Measurements from ENCODE around the gene UCKL1.

UCKL1 gene

DNA sequence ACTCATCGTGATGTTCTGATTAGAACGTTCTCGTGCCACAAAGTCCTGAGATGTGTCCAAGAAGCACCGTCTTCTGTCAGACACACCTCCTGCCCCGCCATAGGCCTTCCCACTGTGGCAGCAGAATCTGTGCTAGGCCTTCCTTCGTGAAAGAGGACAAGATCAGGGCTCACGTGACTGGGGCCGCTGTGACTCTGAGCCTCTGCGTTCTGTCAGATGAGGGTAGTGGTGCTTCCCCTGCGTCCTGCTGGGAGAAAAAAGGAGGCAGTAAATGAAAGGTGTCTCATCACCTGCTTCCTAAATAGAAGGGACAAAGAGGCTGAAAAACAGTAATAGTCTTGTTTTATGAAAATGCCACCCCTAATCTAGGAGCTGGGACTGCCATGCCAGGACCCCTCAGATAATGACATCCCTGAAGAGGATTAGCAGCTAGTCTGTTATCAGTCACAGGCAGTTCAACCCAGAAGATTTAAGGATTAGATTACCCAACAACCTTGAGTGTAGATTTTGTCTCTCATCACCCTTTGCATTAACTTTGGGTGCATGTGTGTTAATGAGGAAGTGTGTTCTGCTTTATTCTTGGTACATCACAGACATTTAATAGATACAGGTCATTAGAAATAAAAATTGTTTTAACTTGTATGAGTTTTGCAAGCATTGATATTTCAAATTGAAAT, 57.2 kb downstream of the UCKL1 start:
- Histone ChIP-seq H3K4me1 (ENCODE audit: control insufficient read depth in 2 of 2, insufficient read depth in 2 of 2, low read length in 2 of 2) (peaks cover 16 to 25% of the 10 kb centered on the region in 2 donors), H3K27me3 (ENCODE audit: control insufficient read depth in 2 of 2, insufficient read depth in 2 of 2, low read length in 2 of 2) (no peaks in the 10 kb centered on the region), H3K27ac (ENCODE audit: low read depth in 2 of 2, low read length in 2 of 2) (no peak overlapping the region), H3K9ac (ENCODE audit: low read depth in 1 of 2, low read length in 2 of 2) (no peak overlapping the region), H3K4me3 (ENCODE audit: low read length in 2 of 2) (no peak overlapping the region), H3K9me3 (ENCODE audit: control insufficient read depth in 2 of 2, low read length in 2 of 2) (no peaks in the 10 kb centered on the region), H3K36me3 (ENCODE audit: control insufficient read depth in 2 of 2, insufficient read depth in 2 of 2, low read length in 2 of 2) (peaks cover 0 to 12% of the 10 kb centered on the region in 2 donors)

DNA sequence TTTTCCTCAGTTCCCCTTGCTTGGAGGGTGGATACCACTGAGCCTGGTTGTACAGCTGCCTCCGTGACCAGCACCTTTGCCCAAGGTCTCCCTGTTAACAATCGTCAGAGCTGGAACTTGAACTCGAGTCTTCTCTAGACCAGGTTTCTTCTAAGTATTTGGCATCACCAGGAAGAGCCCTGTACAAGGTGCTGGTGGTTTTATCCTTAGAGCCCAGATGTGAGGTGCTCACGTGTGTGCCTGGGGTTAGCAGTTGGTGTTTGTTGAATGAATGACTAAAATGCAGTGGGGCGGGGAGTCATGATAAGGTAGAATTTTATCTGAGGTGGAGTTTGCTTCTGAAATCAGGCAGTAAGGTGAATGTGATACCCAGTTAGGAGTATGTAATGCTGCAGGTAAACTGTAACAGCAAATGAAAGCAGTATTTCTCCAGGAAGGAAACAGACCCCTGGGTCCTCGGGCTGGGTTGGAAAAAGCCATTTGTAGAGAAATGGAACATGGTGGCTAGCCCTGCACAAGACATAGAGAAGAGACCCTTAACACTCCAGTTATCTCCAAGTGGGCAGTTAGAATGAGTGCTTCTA, 58.1 kb downstream of the UCKL1 start:
- Histone ChIP-seq H3K4me1 (ENCODE audit: control insufficient read depth in 2 of 2, insufficient read depth in 2 of 2, low read length in 2 of 2) (peaks cover 15 to 21% of the 10 kb centered on the region in 2 donors), H3K27me3 (ENCODE audit: control insufficient read depth in 2 of 2, insufficient read depth in 2 of 2, low read length in 2 of 2) (no peaks in the 10 kb centered on the region), H3K9ac (ENCODE audit: low read depth in 1 of 2, low read length in 2 of 2) (no peak overlapping the region), H3K27ac (ENCODE audit: low read depth in 2 of 2, low read length in 2 of 2) (no peak overlapping the region), H3K36me3 (ENCODE audit: control insufficient read depth in 2 of 2, insufficient read depth in 2 of 2, low read length in 2 of 2) (peaks cover 0 to 12% of the 10 kb centered on the region in 2 donors), H3K4me3 (ENCODE audit: low read length in 2 of 2) (no peak overlapping the region), H3K9me3 (ENCODE audit: control insufficient read depth in 2 of 2, low read length in 2 of 2) (no peaks in the 10 kb centered on the region)

DNA sequence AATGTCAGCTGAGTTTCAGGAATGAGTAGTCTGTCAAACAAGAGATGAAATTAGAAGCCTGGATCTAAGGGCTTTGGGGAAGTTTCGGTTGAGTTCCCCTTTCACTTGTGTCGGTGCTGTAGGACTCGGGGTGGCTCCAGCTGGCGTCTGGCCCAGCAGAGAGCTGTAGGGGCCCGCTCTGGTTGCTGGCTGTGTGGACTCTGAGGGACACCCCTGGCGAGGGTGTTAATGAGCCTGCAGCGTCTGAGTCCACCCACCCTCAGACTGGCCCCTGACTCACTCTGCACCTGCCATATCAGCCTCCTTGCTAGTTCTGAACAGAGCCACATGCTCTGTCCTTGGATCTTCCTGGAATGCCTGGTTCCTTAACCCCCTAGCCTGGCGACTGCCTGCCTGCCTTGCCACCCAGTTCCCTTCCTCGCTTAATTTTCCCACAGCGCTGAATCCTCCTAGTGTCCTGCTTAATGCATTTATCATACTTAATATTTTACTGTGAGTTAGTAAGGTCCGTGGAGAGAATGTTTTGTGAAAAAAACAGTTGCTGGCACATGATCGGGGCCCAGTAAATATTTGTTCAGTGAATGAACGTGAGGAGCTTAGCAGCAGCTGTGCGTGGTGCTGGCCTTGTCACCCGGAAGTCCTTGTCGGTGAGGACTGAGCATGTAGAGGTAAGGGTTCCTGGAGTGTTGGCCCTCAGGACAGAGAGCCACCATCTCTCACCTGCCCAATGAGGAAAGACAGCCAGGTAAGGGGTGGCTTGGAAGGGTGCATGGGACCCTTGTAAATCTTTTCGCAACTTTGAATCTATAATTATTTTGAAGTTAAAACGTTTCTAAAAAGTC, 59.7 kb downstream of the UCKL1 start:
- H3K4me3 ChIP-seq (ENCODE audit: low read length in 2 of 2) = peak overlapping the region; percentile 63 to 87
- H3K27ac ChIP-seq (ENCODE audit: low read depth in 2 of 2, low read length in 2 of 2) = peak overlapping the region; percentile 83 to 85
- no peaks in the 10 kb centered on the region for H3K27me3 ChIP-seq (ENCODE audit: control insufficient read depth in 2 of 2, insufficient read depth in 2 of 2, low read length in 2 of 2)
- H3K36me3 ChIP-seq (ENCODE audit: control insufficient read depth in 2 of 2, insufficient read depth in 2 of 2, low read length in 2 of 2) = peaks cover 4 to 15% of the 10 kb centered on the region in 2 donors
- H3K9me3 ChIP-seq (ENCODE audit: control insufficient read depth in 2 of 2, low read length in 2 of 2) = no peaks in the 10 kb centered on the region
- peak overlapping the region; percentile 71 to 79 for H3K9ac ChIP-seq (ENCODE audit: low read depth in 1 of 2, low read length in 2 of 2)
- H3K4me1 ChIP-seq (ENCODE audit: control insufficient read depth in 2 of 2, insufficient read depth in 2 of 2, low read length in 2 of 2) = peaks cover 13 to 19% of the 10 kb centered on the region in 2 donors

DNA sequence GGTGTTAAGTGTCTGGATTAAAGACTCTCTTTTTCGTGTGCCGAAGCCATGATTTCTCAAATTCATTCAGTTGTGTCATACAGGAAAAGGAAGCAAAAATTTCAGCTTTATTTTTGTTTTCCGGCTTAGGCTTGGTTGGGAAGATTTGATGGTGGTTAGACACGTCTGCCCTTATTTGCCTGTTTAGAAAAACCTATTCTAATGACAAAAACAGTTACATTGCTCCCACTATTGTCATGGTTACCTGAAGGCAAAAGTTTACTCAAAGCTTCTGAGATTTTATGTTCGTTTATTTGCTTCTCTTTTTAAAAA, 60.3 kb downstream of the UCKL1 start:
- H3K36me3 ChIP-seq (ENCODE audit: control insufficient read depth in 2 of 2, insufficient read depth in 2 of 2, low read length in 2 of 2) = peaks cover 9 to 20% of the 10 kb centered on the region in 2 donors
- no peaks in the 10 kb centered on the region for H3K27me3 ChIP-seq (ENCODE audit: control insufficient read depth in 2 of 2, insufficient read depth in 2 of 2, low read length in 2 of 2)
- H3K4me3 ChIP-seq (ENCODE audit: low read length in 2 of 2) = peak overlapping the region; percentile 63 to 87
- peak overlapping the region; percentile 71 to 79 for H3K9ac ChIP-seq (ENCODE audit: low read depth in 1 of 2, low read length in 2 of 2)
- H3K27ac ChIP-seq (ENCODE audit: low read depth in 2 of 2, low read length in 2 of 2) = peak overlapping the region; percentile 83 to 85
- no peaks in the 10 kb centered on the region for H3K9me3 ChIP-seq (ENCODE audit: control insufficient read depth in 2 of 2, low read length in 2 of 2)
- H3K4me1 ChIP-seq (ENCODE audit: control insufficient read depth in 2 of 2, insufficient read depth in 2 of 2, low read length in 2 of 2) = peaks cover 13 to 19% of the 10 kb centered on the region in 2 donors

DNA sequence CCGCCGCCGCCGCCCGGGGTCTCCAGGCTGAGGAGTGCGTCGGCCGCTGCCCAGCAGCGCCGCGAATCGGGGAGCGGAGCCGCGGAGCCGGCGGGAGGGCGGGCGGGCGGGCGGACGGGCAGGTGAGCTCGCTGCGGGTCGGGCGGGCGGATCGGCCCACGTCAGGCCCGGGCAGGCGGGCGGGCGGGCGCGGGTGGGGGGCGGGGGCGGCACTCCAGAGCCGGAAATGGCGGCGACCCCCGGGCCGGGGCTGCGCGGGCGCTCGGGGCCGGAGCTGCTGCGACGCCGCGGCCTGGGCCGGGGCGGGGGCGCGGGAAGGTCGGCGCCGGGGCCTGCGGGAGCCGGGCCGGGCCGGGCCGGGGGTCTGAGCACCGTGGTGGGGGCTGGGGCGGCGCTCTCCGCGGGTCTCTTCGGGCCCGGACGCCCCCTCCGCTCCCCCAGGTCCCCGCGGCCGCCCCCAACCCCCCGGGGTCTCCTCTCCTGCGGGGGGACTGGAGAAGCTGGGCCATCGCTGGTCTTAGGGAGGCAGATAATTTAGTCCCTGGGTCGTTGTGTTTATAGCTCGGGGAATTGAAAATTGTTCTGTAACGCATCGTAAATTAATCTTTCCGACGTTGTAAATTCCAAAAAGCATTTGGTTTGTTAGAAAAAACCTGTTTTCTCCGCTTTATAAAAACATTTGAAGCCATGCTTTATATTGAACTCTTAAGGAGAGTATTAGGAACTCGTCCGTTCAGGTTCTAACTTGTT, 60.8 kb downstream of the UCKL1 start:
- H3K36me3 ChIP-seq (ENCODE audit: control insufficient read depth in 2 of 2, insufficient read depth in 2 of 2, low read length in 2 of 2) = peaks cover 13 to 25% of the 10 kb centered on the region in 2 donors
- H3K4me3 ChIP-seq (ENCODE audit: low read length in 2 of 2) = peak overlapping the region; percentile 63 to 87
- no peaks in the 10 kb centered on the region for H3K9me3 ChIP-seq (ENCODE audit: control insufficient read depth in 2 of 2, low read length in 2 of 2)
- H3K27me3 ChIP-seq (ENCODE audit: control insufficient read depth in 2 of 2, insufficient read depth in 2 of 2, low read length in 2 of 2) = no peaks in the 10 kb centered on the region
- peak overlapping the region; percentile 71 to 79 for H3K9ac ChIP-seq (ENCODE audit: low read depth in 1 of 2, low read length in 2 of 2)
- peak overlapping the region; percentile 83 to 85 for H3K27ac ChIP-seq (ENCODE audit: low read depth in 2 of 2, low read length in 2 of 2)
- peaks cover 13 to 19% of the 10 kb centered on the region in 2 donors for H3K4me1 ChIP-seq (ENCODE audit: control insufficient read depth in 2 of 2, insufficient read depth in 2 of 2, low read length in 2 of 2)

DNA sequence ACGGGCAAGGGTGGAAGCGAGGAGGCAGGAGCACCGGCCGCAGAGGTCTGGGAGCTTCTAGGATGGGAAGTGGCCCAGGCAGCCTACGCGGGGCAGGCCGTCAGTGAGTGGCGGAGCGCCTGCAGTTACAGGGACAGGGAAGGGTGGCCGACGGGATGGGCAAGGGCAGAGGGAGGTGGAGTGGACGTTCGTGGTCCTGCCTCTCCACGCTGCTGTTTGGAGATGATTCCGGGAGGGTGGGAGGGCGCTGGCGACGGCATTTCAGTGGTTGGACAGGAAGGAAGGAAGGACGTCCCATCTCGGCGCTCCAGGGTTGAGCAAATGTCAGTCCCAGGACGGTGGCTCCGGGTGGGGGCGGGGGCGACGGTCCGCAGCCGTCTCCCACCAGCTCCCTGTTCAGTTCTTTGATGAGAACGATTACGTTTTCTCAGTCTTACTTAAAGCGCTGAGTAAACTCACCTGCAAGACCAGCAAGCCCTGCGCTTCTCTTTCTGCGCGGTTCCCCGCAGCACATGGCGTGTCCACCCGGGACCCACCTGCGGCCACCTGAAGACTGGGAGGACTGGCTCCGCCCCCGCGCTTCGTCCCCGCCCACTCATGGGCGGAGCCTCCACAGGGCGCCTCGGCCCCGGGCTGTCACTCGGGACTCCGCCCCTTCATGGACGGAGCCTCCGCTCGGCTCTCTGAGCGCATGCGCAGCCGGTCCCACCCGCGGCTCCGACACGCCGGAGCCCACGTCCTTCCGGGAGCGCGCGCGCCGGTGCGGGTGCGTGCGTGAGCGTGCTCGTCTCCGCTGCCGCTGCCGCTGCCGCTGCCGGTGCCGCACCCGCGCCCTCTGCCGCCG, 61.6 kb downstream of the UCKL1 start, which contains the start of gene DNAJC5:
DNAJC5 (plus strand) TSS at position 769 of the 844 bp plus-strand sequence. CDS start 33,220 bp downstream, outside the sequence.
- Histone ChIP-seq H3K4me1 (ENCODE audit: control insufficient read depth in 2 of 2, insufficient read depth in 2 of 2, low read length in 2 of 2) (peaks cover 13 to 19% of the 10 kb centered on the region in 2 donors), H3K9ac (ENCODE audit: low read depth in 1 of 2, low read length in 2 of 2) (peak within 1 kb of the TSS; percentile 71 to 79)

DNA sequence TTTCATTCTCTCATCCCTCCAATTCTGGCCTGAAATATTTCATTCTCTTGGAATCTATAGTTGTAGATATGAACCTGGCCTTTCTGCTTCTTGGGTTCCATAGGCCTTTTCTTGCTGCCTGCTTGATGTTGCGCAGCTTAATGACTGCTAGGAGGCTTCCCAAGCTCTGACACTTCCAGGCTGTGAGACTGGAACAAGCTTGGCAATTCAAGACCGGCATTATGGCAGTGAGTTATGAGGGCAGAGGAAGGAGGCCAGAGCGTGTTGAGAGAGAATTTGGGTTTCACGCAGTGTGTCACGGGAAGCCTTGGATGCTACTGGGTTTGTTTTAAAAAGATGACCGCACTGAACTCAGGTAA, 62.2 kb downstream of the UCKL1 start:
- Histone ChIP-seq H3K36me3 (ENCODE audit: control insufficient read depth in 2 of 2, insufficient read depth in 2 of 2, low read length in 2 of 2) (peaks cover 25 to 39% of the 10 kb centered on the region in 2 donors), H3K4me3 (ENCODE audit: low read length in 2 of 2) (peak overlapping the region; percentile 61 to 76), H3K9ac (ENCODE audit: low read depth in 1 of 2, low read length in 2 of 2) (no peak overlapping the region), H3K27ac (ENCODE audit: low read depth in 2 of 2, low read length in 2 of 2) (peak overlapping the region in 1 of 2 donors; percentile 9), H3K9me3 (ENCODE audit: control insufficient read depth in 2 of 2, low read length in 2 of 2) (no peaks in the 10 kb centered on the region), H3K4me1 (ENCODE audit: control insufficient read depth in 2 of 2, insufficient read depth in 2 of 2, low read length in 2 of 2) (peaks cover 13 to 19% of the 10 kb centered on the region in 2 donors), H3K27me3 (ENCODE audit: control insufficient read depth in 2 of 2, insufficient read depth in 2 of 2, low read length in 2 of 2) (no peaks in the 10 kb centered on the region)

More for the DNA sequence above, 61.6 kb downstream of the UCKL1 start, which contains the start of gene DNAJC5:
- Histone ChIP-seq H3K4me3 (ENCODE audit: low read length in 2 of 2) (peak within 1 kb of the TSS; percentile 63 to 87), H3K36me3 (ENCODE audit: control insufficient read depth in 2 of 2, insufficient read depth in 2 of 2, low read length in 2 of 2) (peaks cover 20 to 33% of the 10 kb centered on the region in 2 donors), H3K9me3 (ENCODE audit: control insufficient read depth in 2 of 2, low read length in 2 of 2) (no peaks in the 10 kb centered on the region), H3K27me3 (ENCODE audit: control insufficient read depth in 2 of 2, insufficient read depth in 2 of 2, low read length in 2 of 2) (no peaks in the 10 kb centered on the region), H3K27ac (ENCODE audit: low read depth in 2 of 2, low read length in 2 of 2) (peak within 1 kb of the TSS; percentile 83 to 85)

DNA sequence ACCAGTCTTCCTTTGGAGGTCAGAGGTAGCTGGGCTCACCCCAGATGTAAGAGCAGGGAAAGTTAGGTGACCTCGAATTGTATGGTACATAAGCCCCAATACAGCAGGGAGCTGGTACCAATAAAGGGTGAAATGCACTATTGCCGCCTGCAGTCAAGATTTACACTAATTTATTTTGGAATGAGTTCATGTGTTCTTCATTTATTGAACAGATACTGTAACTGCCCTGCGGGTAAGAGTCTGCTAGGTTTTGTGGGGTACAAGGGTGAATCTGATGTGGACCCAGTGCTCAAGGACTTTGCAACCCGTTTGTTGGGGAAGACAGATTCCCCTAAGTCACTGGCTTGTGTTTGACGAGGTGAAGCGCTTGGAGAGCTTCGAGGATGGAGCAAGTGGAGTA, 63.8 kb downstream of the UCKL1 start:
- peaks cover 28 to 37% of the 10 kb centered on the region in 2 donors for H3K36me3 ChIP-seq (ENCODE audit: control insufficient read depth in 2 of 2, insufficient read depth in 2 of 2, low read length in 2 of 2)
- no peak overlapping the region for H3K27ac ChIP-seq (ENCODE audit: low read depth in 2 of 2, low read length in 2 of 2)
- H3K9ac ChIP-seq (ENCODE audit: low read depth in 1 of 2, low read length in 2 of 2) = no peak overlapping the region
- no peak overlapping the region for H3K4me3 ChIP-seq (ENCODE audit: low read length in 2 of 2)
- peaks cover 9 to 10% of the 10 kb centered on the region in 2 donors for H3K4me1 ChIP-seq (ENCODE audit: control insufficient read depth in 2 of 2, insufficient read depth in 2 of 2, low read length in 2 of 2)
- H3K27me3 ChIP-seq (ENCODE audit: control insufficient read depth in 2 of 2, insufficient read depth in 2 of 2, low read length in 2 of 2) = no peaks in the 10 kb centered on the region
- H3K9me3 ChIP-seq (ENCODE audit: control insufficient read depth in 2 of 2, low read length in 2 of 2) = no peaks in the 10 kb centered on the region

Measured in mucosa of rectum (tissue), 2 donors.